Dermis lymphatic vessel endothelial cell (primary cell): ENCODE data around the gene TAB3. TPM values are rescaled to one million over a fixed set of nuclear protein-coding genes. Genes with fewer than 3 reads are reported as not detected.

Experiments
- total RNA-seq: library from RNA; depleted of rRNA; stranded (reverse); fragments of >200 nt; gene quantifications from 2 replicates; pipeline ENCODE4 v1.2.1, GENCODE V29; 2014

The TAB3 gene, protein sequence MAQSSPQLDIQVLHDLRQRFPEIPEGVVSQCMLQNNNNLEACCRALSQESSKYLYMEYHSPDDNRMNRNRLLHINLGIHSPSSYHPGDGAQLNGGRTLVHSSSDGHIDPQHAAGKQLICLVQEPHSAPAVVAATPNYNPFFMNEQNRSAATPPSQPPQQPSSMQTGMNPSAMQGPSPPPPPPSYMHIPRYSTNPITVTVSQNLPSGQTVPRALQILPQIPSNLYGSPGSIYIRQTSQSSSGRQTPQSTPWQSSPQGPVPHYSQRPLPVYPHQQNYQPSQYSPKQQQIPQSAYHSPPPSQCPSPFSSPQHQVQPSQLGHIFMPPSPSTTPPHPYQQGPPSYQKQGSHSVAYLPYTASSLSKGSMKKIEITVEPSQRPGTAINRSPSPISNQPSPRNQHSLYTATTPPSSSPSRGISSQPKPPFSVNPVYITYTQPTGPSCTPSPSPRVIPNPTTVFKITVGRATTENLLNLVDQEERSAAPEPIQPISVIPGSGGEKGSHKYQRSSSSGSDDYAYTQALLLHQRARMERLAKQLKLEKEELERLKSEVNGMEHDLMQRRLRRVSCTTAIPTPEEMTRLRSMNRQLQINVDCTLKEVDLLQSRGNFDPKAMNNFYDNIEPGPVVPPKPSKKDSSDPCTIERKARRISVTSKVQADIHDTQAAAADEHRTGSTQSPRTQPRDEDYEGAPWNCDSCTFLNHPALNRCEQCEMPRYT
- 6.7 and 8.1 TPM in 2 replicates for total RNA-seq

DNA sequence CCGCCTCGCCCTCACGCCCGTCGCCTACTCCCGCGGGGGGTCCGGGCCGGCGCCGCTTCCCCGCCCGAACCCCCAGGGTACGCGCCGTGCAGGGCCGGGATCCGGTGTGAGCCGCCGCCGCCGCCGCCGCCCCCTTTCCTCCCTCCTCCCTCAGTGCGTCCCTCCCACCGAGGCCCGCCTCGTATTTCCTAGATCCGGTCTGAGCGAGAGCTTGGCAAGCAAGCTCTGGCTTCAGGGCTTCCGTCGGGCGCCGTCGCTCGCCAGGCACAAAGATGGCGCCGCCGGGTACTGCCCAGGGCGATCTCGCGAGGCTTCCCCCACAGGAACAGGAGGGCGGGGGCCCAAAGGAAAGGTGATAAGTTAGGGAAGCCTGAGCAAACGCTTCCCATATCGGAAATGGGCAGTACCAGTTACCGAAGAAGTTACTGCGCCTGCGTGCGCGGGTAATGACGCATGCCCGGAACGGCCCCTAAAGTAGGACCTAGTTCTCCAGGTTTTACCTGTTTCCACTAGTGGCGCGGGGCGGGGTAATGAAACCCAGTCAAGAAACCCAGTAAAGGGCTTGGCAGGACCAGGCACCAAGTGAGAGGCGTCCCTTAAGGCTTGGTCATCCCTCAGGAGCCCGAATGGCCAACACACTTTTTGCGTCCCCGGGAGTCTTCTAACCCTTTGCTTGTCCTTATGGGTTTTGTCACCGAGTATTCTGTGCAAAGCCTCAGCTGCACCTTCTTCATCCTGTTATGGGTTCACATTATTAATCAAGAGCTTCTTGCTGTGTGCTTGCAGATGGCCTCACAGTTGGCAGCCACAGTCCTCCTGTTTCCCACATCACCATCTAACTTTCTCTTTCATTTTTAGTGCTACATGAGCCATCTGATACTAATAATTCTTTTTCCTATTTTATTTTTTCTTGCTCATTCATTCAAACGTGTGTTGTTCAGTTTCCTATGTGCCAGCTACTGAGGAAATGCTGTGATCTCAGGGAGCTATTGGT is at the start of gene TAB3:
Gene TAB3, minus strand, starts transcription at position 108 of the 994 bp plus-strand sequence. CDS start 29,666 bp downstream, outside the sequence.

Other genes with a start within 250 kb of the TAB3 start
- 3.7 and 3.9 TPM in 2 replicates for gene GK, start 235.8 kb downstream of the TAB3 start, total RNA-seq
- gene FTHL17, start 182.8 kb upstream of the TAB3 start, total RNA-seq = not detected in 2 replicates